ENCODE results near the gene KATNB1. TPM values are rescaled to one million over a fixed set of nuclear protein-coding genes. Genes with fewer than 3 reads are reported as not detected.

The KATNB1 gene
- total RNA-seq, 1 experiment from 2014 or later: 32.2 TPM

GRCh38 chr16:57726433-57726947 lies 9.1 kb upstream of the KATNB1 start:
- ATAC-seq (no peak), DNase-seq (ENCODE audit: low read depth, low spot score) (no peak)
- Histone ChIP-seq H3K27me3 (ENCODE audit: insufficient read depth, low read length) (no peaks in the 10 kb centered on the region), H3K4me2 (ENCODE audit: low read length) (no peak overlapping the region), H3K9me2 (ENCODE audit: insufficient read depth) (no peaks in the 10 kb centered on the region), H3K4me3 (replicated peaks in 1 of 2; ENCODE audit: low read depth in 1 of 2, low read length in 2 of 2) (no peak overlapping the region), H4K20me1 (ENCODE audit: insufficient read depth) (no peaks in the 10 kb centered on the region), H3K9ac (ENCODE audit: low read length) (no peak overlapping the region), H3K79me2 (ENCODE audit: insufficient read depth, low read length) (no peaks in the 10 kb centered on the region), H2AFZ (ENCODE audit: low read depth, low read length, poor library complexity, severe bottlenecking) (no peak overlapping the region), H3K9me3 (ENCODE audit: control insufficient read depth in 1 of 2, insufficient read depth in 1 of 2, low read depth in 1 of 2, low read length in 2 of 2) (no peaks in the 10 kb centered on the region), H3K4me1 (ENCODE audit: control insufficient read depth in 1 of 2, insufficient read depth in 2 of 2, low read length in 2 of 2) (no peaks in the 10 kb centered on the region), H3K27ac (ENCODE audit: low read depth, low read length) (no peak overlapping the region), H3K36me3 (ENCODE audit: control insufficient read depth in 1 of 2, insufficient read depth in 2 of 2, low read length in 2 of 2) (no peaks in the 10 kb centered on the region)
- no TSS peak for BruUV-seq (replicated peaks)
- intact Hi-C loops (cut with micrococcal nuclease): loop anchor here (10.0 kb wide), 1 partner anchor 278 kb away; the partner anchor contains the start of genes USB1 and ZNF319
- POLR2A ChIA-PET: no interaction called here
- CTCF ChIA-PET: no interaction called here
- RAD21 ChIA-PET (ENCODE audit: low non-redundant PET in 1 of 2, low total read pairs in 2 of 2, uncharacterized antibody in 2 of 2, unreplicated experiment in 2 of 2): no interaction called here
- TF ChIP-seq ZNF274 (IDR thresholded peaks at IDR 0.05; ENCODE audit: low read depth, low read length) (no peak), EZH2phosphoT487 (IDR thresholded peaks at IDR 0.05; ENCODE audit: borderline replicate concordance) (no peak), POLR2AphosphoS5 (IDR thresholded peaks at IDR 0.05; ENCODE audit: low read depth, low read length) (no peak), FOSL1 (IDR thresholded peaks at IDR 0.05; ENCODE audit: low read depth) (no peak), MAX (IDR thresholded peaks at IDR 0.05) (no peak), EZH2 (IDR thresholded peaks at IDR 0.05) (no peak), REST (IDR thresholded peaks at IDR 0.05; ENCODE audit: low read depth) (no peak)
